IPS-18c (cell line): ENCODE data around the gene FAM217B.
"Not testable (repeated sequence)": the region's sequence is repeated elsewhere in the genome, so short reads cannot be mapped to it uniquely, and the experiment has no call there.

Experiments
- H3K4me3 ChIP-seq: 2 replicates; pipeline ENCODE4 v1.7.0; 2013; ENCODE audit warnings: low read depth, mild to moderate bottlenecking, low read length, moderate library complexity; ENCODE audit not compliant: insufficient read depth
- H3K9me3 ChIP-seq: one replicate; pipeline ENCODE4 v1.6.1; 2013; ENCODE audit warnings: mild to moderate bottlenecking, low read length, moderate library complexity; ENCODE audit not compliant: control insufficient read depth, insufficient read depth

Gene FAM217B

GRCh38 chr20:59955131-59955796 is 15.1 kb downstream of the FAM217B start:
- Histone ChIP-seq H3K4me3 (no peak overlapping the region), H3K9me3 (no peaks in the 10 kb centered on the region)

- not testable (repeated sequence) for H3K4me3 ChIP-seq, H3K9me3 ChIP-seq
Observed at GRCh38 chr20:59957568-59957967, 17.4 kb downstream of the FAM217B start.

DNA sequence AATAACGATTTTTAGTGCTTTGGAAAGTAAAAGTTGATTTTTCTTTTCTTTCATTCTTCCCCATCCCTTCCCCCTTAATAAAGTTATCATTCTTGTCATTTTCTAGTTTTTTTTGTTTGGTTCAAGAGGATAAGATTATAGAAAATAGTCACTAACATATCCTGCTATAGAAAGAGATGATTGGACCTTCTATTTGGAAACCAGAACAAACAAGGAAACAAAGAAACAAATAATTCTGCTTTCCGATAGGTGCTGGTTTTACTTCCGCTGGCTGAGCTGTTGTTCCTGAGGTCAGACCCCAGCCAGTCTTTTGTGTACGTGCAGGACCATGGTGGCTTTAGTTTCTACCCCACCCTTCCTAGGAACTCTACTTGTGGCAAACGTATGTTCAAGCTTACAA is 17.9 kb downstream of the FAM217B start, which contains the start of gene CDH26:
TSS of gene CDH26 (plus strand) at position 301 of the 400 bp plus-strand sequence. CDS start 304 bp downstream, outside the sequence.
- no peaks in the 10 kb centered on the region for H3K9me3 ChIP-seq
- H3K4me3 ChIP-seq = no peak within 1 kb of the TSS

DNA sequence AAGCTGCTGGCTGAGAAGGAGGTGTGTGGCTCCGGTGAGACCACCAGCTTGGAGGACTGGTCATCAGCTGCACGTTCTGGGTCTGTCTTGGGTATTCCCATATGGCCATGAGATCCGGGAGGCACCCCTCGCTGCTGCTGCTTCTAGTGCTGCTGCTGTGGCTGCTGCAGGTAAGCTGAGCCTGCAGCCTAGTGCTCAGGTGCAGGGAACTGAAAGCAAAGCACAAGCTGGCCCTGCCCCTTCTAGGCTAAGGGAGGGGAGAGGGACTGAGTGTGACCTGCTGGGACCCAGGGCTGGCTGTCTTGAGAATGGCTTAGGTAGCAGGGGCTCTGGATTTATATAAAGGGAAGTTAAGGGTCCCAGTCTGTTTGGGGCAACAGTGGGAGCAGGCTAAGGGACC is 18.4 kb downstream of the FAM217B start:
- H3K4me3 ChIP-seq = no peak overlapping the region

DNA sequence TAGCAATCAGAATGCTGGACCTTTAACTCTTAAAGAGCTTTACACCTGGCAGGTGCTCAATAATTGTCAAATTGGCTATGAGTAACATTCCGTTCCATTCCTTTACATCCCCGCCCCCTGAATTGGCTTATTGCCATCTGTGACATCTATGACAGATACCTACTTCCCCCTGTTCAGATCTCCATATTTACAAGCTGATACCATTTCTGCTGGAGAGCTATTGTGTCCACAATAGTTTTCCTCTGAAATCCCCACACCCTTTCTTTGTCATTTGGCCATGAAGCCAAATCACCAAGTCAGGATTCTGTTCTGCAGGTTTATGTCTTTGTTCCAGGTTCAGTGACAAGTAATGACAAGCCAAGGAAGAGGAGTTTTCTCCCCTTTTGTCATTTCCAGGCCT is 21.2 kb downstream of the FAM217B start:
- Histone ChIP-seq H3K4me3 (no peak overlapping the region), H3K9me3 (no peaks in the 10 kb centered on the region)

More for the DNA sequence above, 18.4 kb downstream of the FAM217B start:
- H3K9me3 ChIP-seq = no peaks in the 10 kb centered on the region

DNA sequence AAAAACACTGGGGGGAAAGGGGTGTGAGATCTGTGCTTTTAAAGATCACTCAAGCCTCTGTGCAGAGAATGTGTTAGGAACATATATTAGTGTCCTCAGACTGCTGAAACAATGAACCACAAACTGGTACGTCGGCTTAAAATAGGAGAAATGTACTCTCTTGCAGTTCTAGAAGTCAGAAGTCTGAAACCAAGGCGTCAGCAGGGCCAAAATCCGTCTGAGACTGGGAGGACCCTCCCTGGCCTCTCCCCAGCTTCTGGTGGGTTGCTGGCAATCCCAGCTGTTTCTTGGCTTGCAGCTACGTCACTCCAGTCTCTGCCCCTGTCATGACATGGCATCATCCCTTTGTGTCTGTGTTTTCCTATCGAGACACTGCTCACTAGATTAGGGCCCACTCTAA is 22.0 kb downstream of the FAM217B start:
- H3K4me3 ChIP-seq = no peak overlapping the region

GRCh38 chr20:59966428-59966827 is 26.2 kb downstream of the FAM217B start:
- Histone ChIP-seq H3K4me3 (no peak overlapping the region), H3K9me3 (no peaks in the 10 kb centered on the region)

More for the DNA sequence above, 22.0 kb downstream of the FAM217B start:
- no peaks in the 10 kb centered on the region for H3K9me3 ChIP-seq

- Histone ChIP-seq H3K4me3 (no peak overlapping the region), H3K9me3 (no peaks in the 10 kb centered on the region)
Observed at GRCh38 chr20:59971428-59971827, 31.2 kb downstream of the FAM217B start.

DNA sequence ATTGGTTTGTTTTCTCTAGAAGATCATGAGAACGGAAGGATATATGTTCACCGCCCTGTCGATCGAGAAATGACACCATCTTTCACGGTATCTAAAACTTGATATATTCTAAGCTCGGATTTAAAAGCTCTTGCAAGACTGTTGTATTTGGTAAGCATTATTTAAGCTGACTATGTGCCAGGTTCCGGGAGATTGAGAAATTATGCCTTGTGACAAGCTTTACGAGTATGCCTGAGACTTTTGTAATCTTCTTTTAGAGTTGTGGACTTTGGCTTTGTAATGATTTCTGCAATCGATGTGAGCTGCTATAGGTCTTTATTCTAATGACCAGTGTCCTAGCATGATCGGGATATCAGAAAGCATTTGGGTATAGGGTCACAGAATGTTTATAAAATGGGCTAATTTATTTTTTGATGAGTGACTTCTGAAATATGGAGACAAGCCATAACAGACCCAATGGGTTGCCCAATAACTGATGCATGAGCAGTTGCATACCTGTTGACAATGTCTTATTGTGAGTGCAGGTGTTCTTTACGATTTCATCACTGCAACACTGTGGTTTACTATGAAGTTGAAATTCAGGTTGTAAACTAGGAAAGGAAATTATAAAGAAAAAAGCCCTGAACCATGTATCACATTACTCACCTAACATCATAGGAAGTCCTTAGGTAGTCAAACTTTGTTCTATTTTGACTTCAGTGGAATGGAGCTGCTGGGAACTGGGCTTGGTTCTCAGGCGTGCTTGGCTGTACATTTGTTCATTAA is 32.0 kb downstream of the FAM217B start:
- no peak overlapping the region for H3K4me3 ChIP-seq
- H3K9me3 ChIP-seq = no peaks in the 10 kb centered on the region

DNA sequence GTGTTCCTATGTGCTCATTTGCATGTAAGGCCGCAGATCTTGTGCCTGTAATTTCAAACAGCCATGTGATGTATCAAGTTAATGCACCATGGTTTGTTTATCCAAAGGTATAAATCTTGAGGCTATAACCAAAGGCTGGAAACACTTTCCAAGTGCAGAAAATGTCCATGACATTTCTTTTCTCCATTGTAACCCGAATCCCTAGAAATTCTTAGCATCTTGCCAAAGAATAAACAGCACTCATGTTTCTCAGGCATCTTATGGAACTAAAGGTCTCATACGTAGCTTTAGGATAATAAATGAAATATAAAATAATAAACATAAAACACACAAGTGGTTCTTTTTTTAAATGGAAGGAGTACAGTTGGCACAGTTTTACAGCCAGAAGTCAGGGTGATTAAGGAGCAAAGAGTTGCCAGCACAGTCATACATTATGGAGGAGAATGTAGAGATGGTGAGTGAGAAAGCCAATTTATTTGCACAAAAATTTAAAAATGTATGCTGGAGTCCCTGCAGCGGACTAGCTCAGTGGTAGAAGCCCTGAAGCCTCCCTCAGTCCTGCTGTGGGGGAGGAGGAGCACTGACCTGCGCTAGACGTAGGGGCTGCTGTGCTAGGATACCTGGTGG is 36.1 kb downstream of the FAM217B start:
- Histone ChIP-seq H3K9me3 (no peaks in the 10 kb centered on the region), H3K4me3 (no peak overlapping the region)

DNA sequence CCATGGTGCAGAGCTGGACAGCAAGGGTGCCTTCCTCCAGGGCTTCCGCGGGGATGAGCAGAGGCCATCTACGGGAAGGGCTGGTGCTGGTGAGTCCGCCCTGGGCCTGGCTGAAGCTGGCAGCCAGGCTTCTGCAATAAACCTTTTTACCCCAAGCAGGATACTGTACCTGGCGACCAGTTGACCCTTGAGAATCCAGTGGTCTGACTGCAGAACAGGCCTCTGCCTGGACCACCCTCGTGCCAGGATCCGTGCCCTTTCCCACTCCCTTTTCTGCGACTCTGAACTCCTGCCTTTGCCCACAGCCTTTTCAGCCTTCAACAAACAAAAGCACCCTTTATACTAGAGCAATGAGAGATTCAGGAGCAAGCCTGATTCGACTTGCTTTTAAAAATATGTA is 36.9 kb downstream of the FAM217B start:
- Histone ChIP-seq H3K9me3 (no peaks in the 10 kb centered on the region), H3K4me3 (no peak overlapping the region)

DNA sequence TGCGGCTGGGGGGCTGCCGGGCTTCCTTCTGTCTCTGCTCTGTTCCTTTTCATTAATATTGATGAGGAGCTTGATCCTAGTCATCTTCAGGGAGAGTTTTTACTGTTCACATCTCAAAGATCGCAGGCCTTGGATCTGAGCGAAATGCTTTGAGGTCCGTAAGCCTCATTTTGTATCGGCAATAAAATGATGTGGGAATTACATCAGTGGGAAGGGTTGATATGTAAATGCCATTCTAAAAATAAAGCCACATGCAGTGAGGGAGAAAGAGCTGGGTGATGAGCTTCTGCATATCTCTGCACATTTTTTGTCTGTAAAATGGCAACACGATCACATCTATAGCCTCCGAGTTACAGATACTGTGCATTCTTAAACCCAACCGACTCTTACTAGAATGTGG is 42.9 kb downstream of the FAM217B start:
- H3K4me3 ChIP-seq = no peak overlapping the region
- H3K9me3 ChIP-seq = no peaks in the 10 kb centered on the region

DNA sequence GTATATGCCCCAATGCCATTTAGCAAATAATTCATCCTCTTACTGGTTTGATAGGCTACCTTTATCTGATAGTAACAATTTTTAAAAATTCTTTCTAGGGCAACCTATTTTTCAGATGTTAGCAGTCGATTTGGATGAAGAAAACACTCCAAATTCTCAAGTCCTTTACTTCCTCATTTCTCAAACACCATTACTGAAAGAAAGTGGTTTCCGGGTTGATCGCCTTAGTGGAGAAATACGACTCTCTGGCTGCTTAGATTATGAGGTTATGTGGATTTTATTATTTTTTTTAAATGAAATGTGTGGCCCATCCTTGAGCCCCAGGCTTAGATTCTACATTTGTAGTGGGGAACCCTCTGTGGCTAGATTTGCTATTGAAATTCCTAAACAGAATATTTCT is 44.4 kb downstream of the FAM217B start:
- Histone ChIP-seq H3K4me3 (no peak overlapping the region), H3K9me3 (no peaks in the 10 kb centered on the region)

- Histone ChIP-seq H3K9me3 (no peaks in the 10 kb centered on the region), H3K4me3 (no peak overlapping the region)
Observed at GRCh38 chr20:59985164-59985563, 45.0 kb downstream of the FAM217B start.

DNA sequence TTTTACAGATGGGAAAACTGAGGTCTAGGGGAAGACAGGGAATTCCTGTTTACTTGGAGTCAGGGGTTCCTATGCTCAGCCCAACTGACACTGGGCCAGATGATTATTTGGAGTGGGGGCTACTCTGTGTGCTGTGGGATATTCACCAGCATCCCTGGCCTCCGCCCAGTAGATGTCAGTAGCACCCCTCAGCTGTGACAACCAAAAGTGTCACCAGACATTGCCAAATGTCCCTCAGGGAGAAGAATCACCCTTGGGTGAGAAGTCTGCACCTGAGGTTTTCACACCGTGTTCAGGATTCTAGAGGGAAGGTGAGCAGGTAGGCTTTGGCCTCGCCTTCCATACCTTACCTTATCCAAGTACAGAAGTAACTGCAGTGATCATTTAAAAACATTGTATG is 45.7 kb downstream of the FAM217B start:
- Histone ChIP-seq H3K4me3 (no peak overlapping the region), H3K9me3 (no peaks in the 10 kb centered on the region)

DNA sequence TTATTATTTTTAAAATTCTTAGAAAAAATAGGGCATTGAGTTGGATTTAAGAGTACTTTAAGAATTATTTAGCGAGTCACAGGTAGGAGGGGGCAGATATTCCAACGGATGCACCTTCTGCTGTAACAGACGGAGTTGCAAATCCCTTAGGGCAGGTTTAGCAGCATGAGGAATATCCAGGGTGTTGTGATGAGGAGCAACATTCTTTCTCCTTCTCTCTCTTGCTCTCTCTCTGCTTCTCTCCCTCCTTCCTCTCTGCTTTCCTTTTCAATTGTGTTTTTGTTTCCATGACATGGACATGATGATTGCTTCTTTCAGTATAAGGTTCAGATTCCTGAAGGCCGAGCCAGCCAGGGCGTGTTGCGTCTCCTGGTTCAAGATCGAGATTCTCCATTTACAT is 46.9 kb downstream of the FAM217B start:
- no peaks in the 10 kb centered on the region for H3K9me3 ChIP-seq
- H3K4me3 ChIP-seq = no peak overlapping the region

GRCh38 chr20:59988141-59988540 is 48.0 kb downstream of the FAM217B start:
- Histone ChIP-seq H3K4me3 (no peak overlapping the region), H3K9me3 (no peaks in the 10 kb centered on the region)

- H3K4me3 ChIP-seq = no peak overlapping the region
- H3K9me3 ChIP-seq = no peaks in the 10 kb centered on the region
Observed at GRCh38 chr20:59992526-59993084, 52.4 kb downstream of the FAM217B start.
